HG02588 (cell line): ENCODE data around the gene PRND.

Experiments
- ATAC-seq: cut with Tn5 transposase; IDR thresholded peaks from one replicate; pipeline ENCODE4 v1.9.1; 2021; ENCODE audit warnings: mild to moderate bottlenecking, moderate library complexity; ENCODE audit not compliant: unreplicated experiment

PRND gene

GRCh38 chr20:4775322-4776078, 53.8 kb downstream of the PRND start:
- ATAC-seq = no peak

- ATAC-seq = no peak
These were observed 54.4 kb downstream of the PRND start for GRCh38 chr20:4776079-4776630.
